PC-3 (cell line): Measurements from ENCODE around the gene POP4.

ENCODE experiments used
- CTCF ChIP-seq: fragments of 300-600 bp; sonication (generic); conservative IDR thresholded peaks from 2 replicates; pipeline ENCODE4 v1.5.1; 2017; ENCODE audit warnings: antibody characterized with exemption, low read depth, mild to moderate bottlenecking, low read length
- EZH2phosphoT487 ChIP-seq: fragments of 300-600 bp; sonication (generic); IDR thresholded peaks from 2 replicates; pipeline ENCODE4 v1.6.1; 2018; ENCODE audit warnings: mild to moderate bottlenecking, antibody characterized with exemption, low read length, borderline replicate concordance

DNA sequence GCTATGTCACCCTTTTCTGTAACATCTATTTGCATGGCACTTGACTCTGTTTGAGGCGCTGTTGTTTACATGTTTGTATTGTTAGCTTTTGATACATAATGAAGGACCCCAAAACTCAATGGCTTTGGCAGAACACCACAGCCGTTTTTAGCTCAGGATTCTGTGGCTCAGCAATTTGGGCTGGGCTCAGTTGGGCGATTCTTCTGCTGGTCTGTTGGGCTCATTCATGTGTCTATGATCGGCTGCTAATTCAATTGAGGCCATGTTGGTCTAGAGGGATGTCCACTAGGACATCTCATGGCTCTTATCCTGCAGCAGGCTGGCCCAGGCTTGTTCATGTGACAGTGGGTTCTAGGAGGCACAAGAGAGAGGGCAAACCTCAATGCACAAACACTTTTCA is 46.3 kb upstream of the POP4 start:
- TF ChIP-seq CTCF (no peak), EZH2phosphoT487 (no peak)
